SK-N-SH treated with all-trans-retinoic acid at 6 μM for 48 hours (cell line): ENCODE measurements around the gene WNK2.

ENCODE experiments used
- PATZ1 ChIP-seq: fragments of 250-450 bp; sonication (Bioruptor Pico); IDR thresholded peaks from 2 replicates; pipeline ENCODE4 v1.8.0; 2020; ENCODE audit warnings: mild to moderate bottlenecking, moderate library complexity, borderline replicate concordance
- RARB ChIP-seq: fragments of 250-450 bp; sonication (Bioruptor Pico); IDR thresholded peaks from 2 replicates; pipeline ENCODE4 v1.8.0; 2021; ENCODE audit warnings: mild to moderate bottlenecking, moderate library complexity
- SNAI2 ChIP-seq: fragments of 250-450 bp; sonication (Bioruptor Pico); IDR thresholded peaks from 2 replicates; pipeline ENCODE4 v1.5.0; 2020; ENCODE audit warnings: mild to moderate bottlenecking, moderate library complexity
- TOX ChIP-seq: fragments of 250-450 bp; sonication (Bioruptor Pico); IDR thresholded peaks from 2 replicates; pipeline ENCODE4 v1.8.0; 2021; ENCODE audit warnings: mild to moderate bottlenecking, moderate library complexity, borderline replicate concordance
- ZFP30 ChIP-seq: fragments of 450-650 bp; formaldehyde crosslinking; IDR thresholded peaks from 2 replicates; pipeline ENCODE4 v1.5.0; 2022; ENCODE audit warnings: mild to moderate bottlenecking, moderate library complexity

- no peak for TF ChIP-seq ZFP30
- no peak for TF ChIP-seq SNAI2 (CRISPR knock-in tag)
- no peak for TF ChIP-seq RARB
- TF ChIP-seq TOX = no peak
- TF ChIP-seq PATZ1 (CRISPR knock-in tag) = no peak
Measured at GRCh38 chr9:93187047-93187446, 3.1 kb downstream of the WNK2 start.
